H9 (cell line): Measurements from ENCODE around the gene TRIM42. TPM values are rescaled to one million over a fixed set of nuclear protein-coding genes. Genes with fewer than 3 reads are reported as not detected.

Source experiments
- DNase-seq: peaks from one replicate; pipeline ENCODE4 v3.0.0-alpha.2; 2017
- H2AFZ ChIP-seq: one replicate; pipeline ENCODE4 v1.6.1; 2013; ENCODE audit warnings: mild to moderate bottlenecking, low read length, control low read depth, moderate library complexity
- H2AK5ac ChIP-seq: 2 replicates; pipeline ENCODE4 v1.6.1; 2013; ENCODE audit warnings: low read length, control low read depth, mixed read lengths; ENCODE audit not compliant: insufficient read length
- H2BK120ac ChIP-seq: one replicate; pipeline ENCODE4 v1.6.1; 2013; ENCODE audit warnings: low read depth, mild to moderate bottlenecking, low read length, control low read depth, inconsistent platforms; ENCODE audit not compliant: poor library complexity, severe bottlenecking
- H2BK12ac ChIP-seq: 2 replicates; pipeline ENCODE4 v1.6.1; 2013; ENCODE audit warnings: low read length, control low read depth, mixed read lengths, low read depth; ENCODE audit not compliant: insufficient read length
- H2BK15ac ChIP-seq: 2 replicates; pipeline ENCODE4 v1.6.1; 2013; ENCODE audit warnings: low read depth, low read length, control low read depth
- H2BK20ac ChIP-seq: one replicate; pipeline ENCODE4 v1.6.1; 2013; ENCODE audit warnings: low read depth, mild to moderate bottlenecking, low read length, control low read depth, inconsistent platforms; ENCODE audit not compliant: poor library complexity, severe bottlenecking
- H2BK5ac ChIP-seq: 2 replicates; pipeline ENCODE4 v1.6.1; 2013; ENCODE audit warnings: low read length, control low read depth, mixed read lengths; ENCODE audit not compliant: insufficient read length
- H3K14ac ChIP-seq: 2 replicates; pipeline ENCODE4 v1.6.1; 2013; ENCODE audit warnings: low read length, control low read depth; ENCODE audit not compliant: insufficient read depth
- H3K18ac ChIP-seq: 2 replicates; pipeline ENCODE4 v1.6.1; 2013; ENCODE audit warnings: low read depth, mild to moderate bottlenecking, mixed read lengths, low read length, control low read depth; ENCODE audit not compliant: insufficient read length
- H3K23ac ChIP-seq: 2 replicates; pipeline ENCODE4 v1.6.1; 2013; ENCODE audit warnings: low read length, control low read depth, mixed read lengths, low read depth; ENCODE audit not compliant: insufficient read length
- H3K23me2 ChIP-seq: 2 replicates; pipeline ENCODE4 v1.6.1; 2013; ENCODE audit warnings: low read depth, mild to moderate bottlenecking, mixed read lengths, low read length, control low read depth; ENCODE audit not compliant: insufficient read length, poor library complexity, severe bottlenecking
- H3K27ac ChIP-seq: 2 replicates; pipeline ENCODE4 v1.5.1; 2013; ENCODE audit warnings: low read length, control low read depth, mixed read lengths, low read depth; ENCODE audit not compliant: insufficient read length
- H3K27me3 ChIP-seq: 2 replicates; pipeline ENCODE4 v1.6.1; 2013; ENCODE audit warnings: low read length, control low read depth, inconsistent platforms; ENCODE audit not compliant: insufficient read depth
- H3K4ac ChIP-seq: 2 replicates; pipeline ENCODE4 v1.6.1; 2013; ENCODE audit warnings: low read depth, mild to moderate bottlenecking, control low read depth, inconsistent platforms, low read length, moderate library complexity
- H3K4me1 ChIP-seq: 2 replicates; pipeline ENCODE4 v1.6.1; 2013; ENCODE audit warnings: low read length, control low read depth, inconsistent platforms; ENCODE audit not compliant: insufficient read depth
- H3K4me2 ChIP-seq: 2 replicates; pipeline ENCODE4 v1.6.1; 2013; ENCODE audit warnings: low read length, control low read depth, mixed read lengths; ENCODE audit not compliant: insufficient read length, insufficient read depth
- H3K56ac ChIP-seq: 2 replicates; pipeline ENCODE4 v1.6.1; 2013; ENCODE audit warnings: low read depth, mild to moderate bottlenecking, mixed read lengths, low read length, control low read depth; ENCODE audit not compliant: insufficient read length
- H3K79me1 ChIP-seq: 2 replicates; pipeline ENCODE4 v1.6.1; 2013; ENCODE audit warnings: low read depth, mild to moderate bottlenecking, moderate library complexity, low read length, control low read depth, inconsistent platforms; ENCODE audit not compliant: insufficient read depth, poor library complexity, severe bottlenecking
- H3K79me2 ChIP-seq: 2 replicates; pipeline ENCODE4 v1.6.1; 2013; ENCODE audit warnings: low read length, control low read depth, inconsistent platforms; ENCODE audit not compliant: insufficient read depth
- H3K9ac ChIP-seq: 2 replicates; pipeline ENCODE4 v1.6.1; 2013; ENCODE audit warnings: low read length, control low read depth, mixed read lengths; ENCODE audit not compliant: insufficient read length; ENCODE audit errors: extremely low read depth
- H3K9me3 ChIP-seq: one replicate; pipeline ENCODE4 v1.6.1; 2013; ENCODE audit warnings: low read depth, low read length, inconsistent platforms; ENCODE audit not compliant: control insufficient read depth
- H3T11ph ChIP-seq: one replicate; pipeline ENCODE4 v1.6.1; 2013; ENCODE audit warnings: mild to moderate bottlenecking, low read length, control low read depth, inconsistent platforms
- H4K20me1 ChIP-seq: one replicate; pipeline ENCODE4 v1.6.1; 2013; ENCODE audit not compliant: control insufficient read depth, insufficient read length, insufficient read depth
- H4K5ac ChIP-seq: 2 replicates; pipeline ENCODE4 v1.6.1; 2013; ENCODE audit warnings: low read depth, mild to moderate bottlenecking, mixed read lengths, low read length, control low read depth; ENCODE audit not compliant: insufficient read length
- H4K8ac ChIP-seq: replicated peaks from 2 replicates; pipeline ENCODE4 v1.6.1; 2013; ENCODE audit warnings: low read length, control low read depth, mixed read lengths, low read depth; ENCODE audit not compliant: insufficient read length
- H4K91ac ChIP-seq: 2 replicates; pipeline ENCODE4 v1.6.1; 2013; ENCODE audit warnings: low read depth, mild to moderate bottlenecking, moderate library complexity, mixed read lengths, low read length, control low read depth; ENCODE audit not compliant: insufficient read length
- H3K27ac Mint-ChIP-seq, 3 experiments: 2 replicates in 2 of 3; 3 replicates in 1 of 3; pipeline ENCODE4 v1.8.0; 2020 to 2021; ENCODE audit warnings: mixed read lengths in 3 of 3, mild to moderate bottlenecking in 1 of 3, moderate library complexity in 1 of 3
- H3K27me3 Mint-ChIP-seq: 2 replicates; pipeline ENCODE4 v1.8.0; 2021; ENCODE audit warnings: low read depth, mild to moderate bottlenecking, moderate library complexity, mixed read lengths
- H3K36me3 Mint-ChIP-seq, 3 experiments: 2 replicates in 2 of 3; 3 replicates in 1 of 3; pipeline ENCODE4 v1.8.0; 2020 to 2021; ENCODE audit warnings: low read depth in 3 of 3, mixed read lengths in 3 of 3; ENCODE audit not compliant: insufficient read depth in 1 of 3
- H3K4me1 Mint-ChIP-seq, 2 experiments: 2 replicates each; pipeline ENCODE4 v1.8.0; 2020; ENCODE audit warnings: mixed read lengths in 2 of 2
- H3K4me3 Mint-ChIP-seq, 2 experiments: 2 replicates in 1 of 2; 3 replicates in 1 of 2; pipeline ENCODE4 v1.8.0; 2020 to 2021; ENCODE audit warnings: mild to moderate bottlenecking in 2 of 2, mixed read lengths in 2 of 2, moderate library complexity in 1 of 2
- H3K9me3 Mint-ChIP-seq, 2 experiments: 2 replicates in 1 of 2; 3 replicates in 1 of 2; pipeline ENCODE4 v1.8.0; 2020; ENCODE audit warnings: mild to moderate bottlenecking in 2 of 2, mixed read lengths in 2 of 2, moderate library complexity in 1 of 2
- WGBS: extraction: QIAGEN DNeasy Blood & Tissue Kit; methylation state at CpG from one replicate; pipeline ENCODE4 v1.1.7; 2013; ENCODE audit warnings: missing lambda C conversion rate, low lambda C conversion rate, mixed read lengths; ENCODE audit not compliant: insufficient read length; ENCODE audit errors: extremely low coverage; 5-methylcytosine and 5-hydroxymethylcytosine counted together
- total RNA-seq: library from RNA; stranded (reverse); gene quantifications from 2 replicates; pipeline ENCODE4 v1.2.1, GENCODE V29; 2021
- TF ChIP-seq, protein P1 (sequence below): fragments of 200-600 bp; sonication (generic); conservative IDR thresholded peaks from 3 replicates; pipeline ENCODE4 v1.8.0; 2021; ENCODE audit warnings: antibody characterized with exemption, mild to moderate bottlenecking

Gene TRIM42
- total RNA-seq, 1 experiment from 2014 or later, result not detected

DNA sequence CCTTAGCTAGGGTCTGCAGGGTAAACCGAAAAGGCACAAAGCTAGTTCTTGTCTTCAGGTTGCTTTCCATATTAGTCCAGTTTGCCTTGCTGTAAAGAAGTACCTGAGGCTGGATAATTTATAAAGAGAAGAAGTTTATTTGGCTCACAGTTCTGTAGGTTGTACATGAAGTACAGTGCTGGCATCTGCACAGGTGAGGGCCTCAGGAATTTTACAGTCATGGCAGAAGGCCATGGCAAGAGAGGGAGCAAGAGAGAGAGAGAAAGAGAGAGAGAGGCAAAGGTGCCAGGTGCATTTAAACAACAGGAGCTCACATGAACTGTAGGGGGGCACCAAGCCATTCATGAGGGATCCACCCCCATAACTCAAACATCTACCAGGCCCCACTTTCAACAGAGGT is 26.9 kb downstream of the TRIM42 start:
- H3K9me3 Mint-ChIP-seq, result peaks cover 17 to 19% of the 10 kb centered on the region in 2 experiments
- Histone ChIP-seq H3T11ph (no peak overlapping the region), H2BK120ac (no peak overlapping the region), H2BK12ac (no peak overlapping the region), H3K14ac (no peak overlapping the region), H3K4me1 (no peaks in the 10 kb centered on the region), H3K56ac (no peak overlapping the region), H2AK5ac (no peak overlapping the region), H2BK5ac (no peak overlapping the region), H4K20me1 (no peaks in the 10 kb centered on the region), H3K18ac (no peak overlapping the region), H3K4ac (no peak overlapping the region), H3K9me3 (peaks cover 6% of the 10 kb centered on the region), H2BK20ac (no peak overlapping the region), H3K27me3 (no peaks in the 10 kb centered on the region), H3K79me2 (no peaks in the 10 kb centered on the region), H4K91ac (no peak overlapping the region), H3K9ac (no peak overlapping the region), H3K27ac (no peak overlapping the region), H2AFZ (no peak overlapping the region), H4K5ac (no peak overlapping the region), H2BK15ac (no peak overlapping the region), H4K8ac (no peak overlapping the region), H3K79me1 (no peaks in the 10 kb centered on the region), H3K23ac (no peak overlapping the region), H3K4me2 (no peak overlapping the region), H3K23me2 (no peaks in the 10 kb centered on the region)
- H3K36me3 Mint-ChIP-seq, result peaks cover 0 to 16% (median 8%) of the 10 kb centered on the region in 3 experiments; a peak in 3 of 7 replicates
- TF ChIP-seq, protein P1, sequence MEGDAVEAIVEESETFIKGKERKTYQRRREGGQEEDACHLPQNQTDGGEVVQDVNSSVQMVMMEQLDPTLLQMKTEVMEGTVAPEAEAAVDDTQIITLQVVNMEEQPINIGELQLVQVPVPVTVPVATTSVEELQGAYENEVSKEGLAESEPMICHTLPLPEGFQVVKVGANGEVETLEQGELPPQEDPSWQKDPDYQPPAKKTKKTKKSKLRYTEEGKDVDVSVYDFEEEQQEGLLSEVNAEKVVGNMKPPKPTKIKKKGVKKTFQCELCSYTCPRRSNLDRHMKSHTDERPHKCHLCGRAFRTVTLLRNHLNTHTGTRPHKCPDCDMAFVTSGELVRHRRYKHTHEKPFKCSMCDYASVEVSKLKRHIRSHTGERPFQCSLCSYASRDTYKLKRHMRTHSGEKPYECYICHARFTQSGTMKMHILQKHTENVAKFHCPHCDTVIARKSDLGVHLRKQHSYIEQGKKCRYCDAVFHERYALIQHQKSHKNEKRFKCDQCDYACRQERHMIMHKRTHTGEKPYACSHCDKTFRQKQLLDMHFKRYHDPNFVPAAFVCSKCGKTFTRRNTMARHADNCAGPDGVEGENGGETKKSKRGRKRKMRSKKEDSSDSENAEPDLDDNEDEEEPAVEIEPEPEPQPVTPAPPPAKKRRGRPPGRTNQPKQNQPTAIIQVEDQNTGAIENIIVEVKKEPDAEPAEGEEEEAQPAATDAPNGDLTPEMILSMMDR, result no peak
- no peak for DNase-seq
- no CpG with 5 or more reads among the region's 1 CpG for WGBS
- no peak overlapping the region for H3K27ac Mint-ChIP-seq
- no peak overlapping the region for H3K4me3 Mint-ChIP-seq
- H3K4me1 Mint-ChIP-seq, result no peaks in the 10 kb centered on the region
- peaks cover 4% of the 10 kb centered on the region; the same call in 1 of the 2 replicates for H3K27me3 Mint-ChIP-seq
